Upper lobe of left lung (tissue), 4 donors: ENCODE results near the gene DOCK4.

Source experiments
- POLR2A ChIP-seq, 4 donors: fragments of 450-650 bp; IDR thresholded peaks; one replicate each; pipeline ENCODE4 v1.5.1; 2016 to 2017; ENCODE audit warnings: antibody characterized with exemption in 4 of 4, mild to moderate bottlenecking in 2 of 4
- POLR2AphosphoS5 ChIP-seq, 2 donors: sonication (generic); formaldehyde crosslinking; IDR thresholded peaks; one replicate each; pipeline ENCODE4 v1.5.1; 2017; ENCODE audit warnings: antibody characterized with exemption in 2 of 2
- TF ChIP-seq, protein P1 (sequence below), 6 experiments: fragments of 450-650 bp in 4 of 6; fragments of 200-600 bp in 2 of 6; sonication (generic) in 2 of 6; IDR thresholded peaks; one replicate each; pipeline ENCODE4 v1.5.1; 2016 to 2019; ENCODE audit warnings: antibody characterized with exemption in 6 of 6

- TF ChIP-seq, protein P1, sequence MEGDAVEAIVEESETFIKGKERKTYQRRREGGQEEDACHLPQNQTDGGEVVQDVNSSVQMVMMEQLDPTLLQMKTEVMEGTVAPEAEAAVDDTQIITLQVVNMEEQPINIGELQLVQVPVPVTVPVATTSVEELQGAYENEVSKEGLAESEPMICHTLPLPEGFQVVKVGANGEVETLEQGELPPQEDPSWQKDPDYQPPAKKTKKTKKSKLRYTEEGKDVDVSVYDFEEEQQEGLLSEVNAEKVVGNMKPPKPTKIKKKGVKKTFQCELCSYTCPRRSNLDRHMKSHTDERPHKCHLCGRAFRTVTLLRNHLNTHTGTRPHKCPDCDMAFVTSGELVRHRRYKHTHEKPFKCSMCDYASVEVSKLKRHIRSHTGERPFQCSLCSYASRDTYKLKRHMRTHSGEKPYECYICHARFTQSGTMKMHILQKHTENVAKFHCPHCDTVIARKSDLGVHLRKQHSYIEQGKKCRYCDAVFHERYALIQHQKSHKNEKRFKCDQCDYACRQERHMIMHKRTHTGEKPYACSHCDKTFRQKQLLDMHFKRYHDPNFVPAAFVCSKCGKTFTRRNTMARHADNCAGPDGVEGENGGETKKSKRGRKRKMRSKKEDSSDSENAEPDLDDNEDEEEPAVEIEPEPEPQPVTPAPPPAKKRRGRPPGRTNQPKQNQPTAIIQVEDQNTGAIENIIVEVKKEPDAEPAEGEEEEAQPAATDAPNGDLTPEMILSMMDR (IDR thresholded peaks at IDR 0.05): no peak
- TF ChIP-seq POLR2AphosphoS5 (IDR thresholded peaks at IDR 0.05) (no peak), POLR2A (IDR thresholded peaks at IDR 0.05) (no peak)
Measured at GRCh38 chr7:112132051-112132694, 74.0 kb downstream of the DOCK4 start.
